H1 (cell line): ENCODE data around the gene YWHAQ. TPM values are rescaled to one million over a fixed set of nuclear protein-coding genes. Genes with fewer than 3 reads are reported as not detected.

ENCODE experiments used
- CTCF ChIA-PET: fragments of 300-600 bp; sonication (Branson Sonifier 250); formaldehyde crosslinking; loops from one replicate; lab custom pipeline; 2021; ENCODE audit not compliant: partially characterized antibody; lab: Charles Lee
- POLR2A ChIA-PET: fragments of 300-600 bp; sonication (Branson Sonifier 250); formaldehyde crosslinking; loops from one replicate; lab custom pipeline; 2021; ENCODE audit warnings: inconsistent platforms; ENCODE audit not compliant: partially characterized antibody; lab: Charles Lee
- DNase-seq, 2 experiments: peaks; one replicate each; pipeline versions ENCODE4 v3.0.0 to v3.0.0-alpha.2; 2010 to 2022; ENCODE audit warnings: low spot score in 2 of 2, low read depth in 1 of 2, mixed read lengths in 1 of 2
- FAIRE-seq: peaks from 2 replicates; lab custom pipeline; 2011; peaks lifted over from hg19 to GRCh38; lab: Jason Lieb, UNC
- H2AFZ ChIP-seq: 2 replicates; pipeline ENCODE4 v1.8.1; 2012; ENCODE audit warnings: low read length, inconsistent platforms
- H2AK5ac ChIP-seq: 2 replicates; pipeline ENCODE4 v1.6.1; 2013; ENCODE audit warnings: low read depth, low read length
- H2BK120ac ChIP-seq: replicated peaks from 2 replicates; pipeline ENCODE3; 2013; ENCODE audit warnings: low read depth, low read length, inconsistent platforms
- H2BK12ac ChIP-seq: 2 replicates; pipeline ENCODE4 v1.6.1; 2013; ENCODE audit warnings: low read depth, low read length
- H2BK15ac ChIP-seq: 2 replicates; pipeline ENCODE4 v1.6.1; 2013; ENCODE audit warnings: low read length
- H2BK20ac ChIP-seq: 2 replicates; pipeline ENCODE4 v1.6.1; 2013; ENCODE audit warnings: low read length
- H2BK5ac ChIP-seq: 2 replicates; pipeline ENCODE4 v1.6.1; 2013; ENCODE audit warnings: low read depth, low read length
- H3K14ac ChIP-seq: 2 replicates; pipeline ENCODE4 v1.6.1; 2013; ENCODE audit warnings: inconsistent platforms; ENCODE audit not compliant: insufficient read length
- H3K18ac ChIP-seq: 2 replicates; pipeline ENCODE4 v1.6.1; 2013; ENCODE audit warnings: low read length; ENCODE audit errors: extremely low read depth
- H3K23ac ChIP-seq: 2 replicates; pipeline ENCODE4 v1.6.1; 2013; ENCODE audit warnings: inconsistent platforms; ENCODE audit not compliant: insufficient read length
- H3K23me2 ChIP-seq: 2 replicates; pipeline ENCODE4 v1.6.1; 2013; ENCODE audit warnings: low read depth, low read length
- H3K27ac ChIP-seq: 2 replicates; pipeline ENCODE4 v1.6.1; 2011; ENCODE audit warnings: low read depth, low read length, inconsistent platforms
- H3K27me3 ChIP-seq, 4 experiments: replicated peaks in 1 of 4; 1 replicate in 1 of 4; 2 replicates in 3 of 4; pipeline versions ENCODE4 v1.6.1 to v1.8.1; 2011 to 2013; ENCODE audit warnings: low read length in 3 of 4, mild to moderate bottlenecking in 3 of 4, inconsistent platforms in 2 of 4, mixed read lengths in 2 of 4, moderate library complexity in 1 of 4; ENCODE audit not compliant: control insufficient read depth in 3 of 4, insufficient read depth in 3 of 4; ENCODE audit errors: extremely low read depth in 1 of 4
- H3K36me3 ChIP-seq, 4 experiments: 2 replicates each; pipeline versions ENCODE4 v1.6.1 to v1.8.1; 2011 to 2013; ENCODE audit warnings: mild to moderate bottlenecking in 4 of 4, low read length in 3 of 4, moderate library complexity in 2 of 4, control low read depth in 1 of 4, inconsistent platforms in 1 of 4; ENCODE audit not compliant: insufficient read depth in 4 of 4, control insufficient read depth in 2 of 4
- H3K4ac ChIP-seq: replicated peaks from 2 replicates; pipeline ENCODE3; 2013; ENCODE audit warnings: low read length, low read depth, mixed read lengths, inconsistent platforms; ENCODE audit not compliant: insufficient read length
- H3K4me1 ChIP-seq, 4 experiments: replicated peaks in 1 of 4; 1 replicate in 1 of 4; 2 replicates in 3 of 4; pipeline versions ENCODE4 v1.6.1 to v1.8.1; 2011 to 2013; ENCODE audit warnings: low read length in 3 of 4, inconsistent platforms in 2 of 4, mixed read lengths in 1 of 4; ENCODE audit not compliant: insufficient read depth in 4 of 4, control insufficient read depth in 3 of 4
- H3K4me2 ChIP-seq, 2 experiments: 2 replicates each; pipeline versions ENCODE4 v1.6.1 to v1.8.1; 2011 to 2013; ENCODE audit warnings: low read depth in 2 of 2, low read length in 2 of 2, control low read depth in 1 of 2, inconsistent platforms in 1 of 2, mild to moderate bottlenecking in 1 of 2; ENCODE audit not compliant: insufficient read depth in 1 of 2
- H3K4me3 ChIP-seq, 4 experiments: fragments of 200-600, 300-600 bp in 1 of 4; sonication (generic), shearing (Covaris generic), sonication (Bioruptor Twin) in 1 of 4; 2 replicates each; pipeline versions ENCODE4 v1.5.1 to v1.8.1; 2011 to 2016; ENCODE audit warnings: low read length in 4 of 4, low read depth in 3 of 4, control low read depth in 2 of 4, inconsistent platforms in 2 of 4, mild to moderate bottlenecking in 2 of 4, mixed read lengths in 1 of 4, moderate library complexity in 1 of 4; ENCODE audit not compliant: insufficient read depth in 2 of 4; ENCODE audit errors: extremely low read depth in 1 of 4
- H3K56ac ChIP-seq: replicated peaks from 2 replicates; pipeline ENCODE3; 2013; ENCODE audit warnings: low read depth, mild to moderate bottlenecking, mixed read lengths, low read length, inconsistent platforms; ENCODE audit not compliant: insufficient read length
- H3K79me1 ChIP-seq: 2 replicates; pipeline ENCODE4 v1.6.1; 2013; ENCODE audit warnings: low read depth, low read length, control low read depth
- H3K79me2 ChIP-seq, 2 experiments: 2 replicates each; pipeline versions ENCODE4 v1.6.1 to v1.8.1; 2012 to 2013; ENCODE audit warnings: low read length in 2 of 2, mild to moderate bottlenecking in 2 of 2, inconsistent platforms in 1 of 2; ENCODE audit not compliant: insufficient read depth in 2 of 2, control insufficient read depth in 1 of 2
- H3K9ac ChIP-seq, 4 experiments: replicated peaks in 1 of 4; 1 replicate in 1 of 4; 2 replicates in 3 of 4; pipeline versions ENCODE4 v1.6.1 to v1.8.1; 2011 to 2013; ENCODE audit warnings: low read depth in 3 of 4, low read length in 3 of 4, control low read depth in 2 of 4, mild to moderate bottlenecking in 2 of 4, moderate library complexity in 2 of 4, inconsistent platforms in 1 of 4; ENCODE audit errors: extremely low read depth in 1 of 4
- H3K9me3 ChIP-seq, 2 experiments: 2 replicates each; pipeline versions ENCODE4 v1.6.1 to v1.8.1; 2012 to 2013; ENCODE audit warnings: mild to moderate bottlenecking in 2 of 2, moderate library complexity in 2 of 2, control low read depth in 1 of 2, inconsistent platforms in 1 of 2, low read depth in 1 of 2, low read length in 1 of 2, mixed read lengths in 1 of 2; ENCODE audit not compliant: insufficient read depth in 2 of 2
- H4K20me1 ChIP-seq, 2 experiments: replicated peaks in 1 of 2; 2 replicates each; pipeline versions ENCODE3 to v1.8.1; 2011 to 2013; ENCODE audit warnings: inconsistent platforms in 2 of 2, low read length in 2 of 2, mild to moderate bottlenecking in 1 of 2; ENCODE audit not compliant: insufficient read depth in 2 of 2, control insufficient read depth in 1 of 2
- H4K5ac ChIP-seq: 2 replicates; pipeline ENCODE4 v1.6.1; 2013; ENCODE audit warnings: low read length, low read depth, mixed read lengths, inconsistent platforms; ENCODE audit not compliant: insufficient read length
- H4K8ac ChIP-seq: 2 replicates; pipeline ENCODE4 v1.8.0; 2013; ENCODE audit warnings: mild to moderate bottlenecking, moderate library complexity, low read length, inconsistent platforms; ENCODE audit not compliant: insufficient read depth; ENCODE audit errors: extremely low read depth
- H4K91ac ChIP-seq: replicated peaks from 2 replicates; pipeline ENCODE3; 2013; ENCODE audit warnings: low read length, mixed read lengths, inconsistent platforms; ENCODE audit not compliant: insufficient read length
- ATF2 ChIP-seq: IDR thresholded peaks from 2 replicates; pipeline ENCODE4 v1.6.1; 2012; ENCODE audit warnings: low read length, inconsistent platforms
- BCL11A ChIP-seq, 2 experiments: IDR thresholded peaks; one replicate each; pipeline ENCODE4 v1.6.1; 2011; ENCODE audit warnings: low read depth in 2 of 2, low read length in 2 of 2, mild to moderate bottlenecking in 2 of 2
- BRCA1 ChIP-seq: IDR thresholded peaks from 2 replicates; pipeline ENCODE4 v1.6.1; 2012; ENCODE audit warnings: low read depth, low read length, improper control_type of control experiment
- CBX5 ChIP-seq: fragments of 300-800, 300-1000 bp; sonication (generic); IDR thresholded peaks from 2 replicates; pipeline ENCODE4 v1.7.1; 2016; ENCODE audit warnings: antibody characterized with exemption, low read length, low read depth
- CBX8 ChIP-seq: fragments of 300-800, 300-1000 bp; sonication (generic); IDR thresholded peaks from 2 replicates; pipeline ENCODE4 v1.7.1; 2016; ENCODE audit warnings: low read depth, low read length, borderline replicate concordance
- CHD2 ChIP-seq: IDR thresholded peaks from 2 replicates; pipeline ENCODE4 v1.6.1; 2012; ENCODE audit warnings: low read length, improper control_type of control experiment
- KDM4A ChIP-seq: IDR thresholded peaks from one replicate; pipeline ENCODE4 v1.7.1; 2012; ENCODE audit warnings: low read depth, mild to moderate bottlenecking, moderate library complexity, low read length, inconsistent platforms; ENCODE audit not compliant: severe bottlenecking
- POU5F1 ChIP-seq: IDR thresholded peaks from 2 replicates; pipeline ENCODE4 v1.6.1; 2011; ENCODE audit warnings: low read depth, mild to moderate bottlenecking, low read length, moderate library complexity
- RNF2 ChIP-seq: fragments of 200-900, 300-1000 bp; sonication (generic); IDR thresholded peaks from 2 replicates; pipeline ENCODE4 v1.7.1; 2016; ENCODE audit warnings: borderline replicate concordance, low read depth, mild to moderate bottlenecking, antibody characterized with exemption, low read length; ENCODE audit not compliant: poor library complexity, severe bottlenecking; ENCODE audit errors: missing control alignments
- SIN3A ChIP-seq, 2 experiments: IDR thresholded peaks in 1 of 2; conservative IDR thresholded peaks in 1 of 2; 2 replicates each; pipeline ENCODE4 v1.6.1; 2011 to 2012; ENCODE audit warnings: low read length in 2 of 2, improper control_type of control experiment in 1 of 2, low read depth in 1 of 2, mild to moderate bottlenecking in 1 of 2
- TCF12 ChIP-seq: IDR thresholded peaks from 2 replicates; pipeline ENCODE4 v1.6.1; 2011; ENCODE audit warnings: low read depth, mild to moderate bottlenecking, low read length
- WGBS, 2 experiments: shearing (Covaris generic) in 1 of 2; methylation state at CpG; one replicate each; pipeline versions ENCODE4 v1.1.6 to v1.1.7; 2013 to 2015; ENCODE audit warnings: low lambda C conversion rate in 2 of 2, mixed read lengths in 2 of 2, inconsistent platforms in 1 of 2, low coverage in 1 of 2, missing lambda C conversion rate in 1 of 2; ENCODE audit not compliant: insufficient replicate concordance in 2 of 2, insufficient coverage in 1 of 2, insufficient read length in 1 of 2; ENCODE audit errors: extremely low coverage in 1 of 2, missing lambda C conversion rate in 1 of 2; 5-methylcytosine and 5-hydroxymethylcytosine counted together
- polyA plus RNA-seq, 7 experiments: library from polyadenylated mRNA; depleted of rRNA in 3 of 7; stranded (reverse) in 5 of 7; unstranded in 2 of 7; fragments of >200 nt in 5 of 7; fragments of 200-250 nt in 2 of 7; gene quantifications; 1 replicate in 5 of 7; 2 replicates in 1 of 7; 4 replicates in 1 of 7; pipeline versions ENCODE4 v1.2.1 to v1.2.3, GENCODE V29; 2011 to 2013; ENCODE audit warnings: missing spikeins in 2 of 7, mixed read lengths in 2 of 7
- total RNA-seq: library from RNA; stranded (reverse); fragmentation: NEBNext Ultra II Directional; extraction: Animal tissue kit (Norgen Biotek cat#: 25700); gene quantifications from 2 replicates; pipeline ENCODE4 v1.2.1, GENCODE V29; 2021

The YWHAQ gene
- total and polyA plus RNA-seq, 2 of the 8 experiments (the other 6 are each of a cell fraction or from before 2014, with no cell fraction given): 244 to 480 TPM

- Histone ChIP-seq H3K14ac (no peak overlapping the region), H3K9me3 (no peaks in the 10 kb centered on the region), H3K56ac (no peak overlapping the region), H3K4ac (no peak overlapping the region), H4K20me1 (no peaks in the 10 kb centered on the region), H2AFZ (no peak overlapping the region), H2BK120ac (no peak overlapping the region), H2BK5ac (no peak overlapping the region), H3K4me1 (no peaks in the 10 kb centered on the region), H2BK12ac (no peak overlapping the region), H3K23me2 (no peaks in the 10 kb centered on the region), H4K8ac (no peak overlapping the region), H4K5ac (no peak overlapping the region), H3K79me2 (no peaks in the 10 kb centered on the region), H3K27ac (no peak overlapping the region), H3K4me2 (no peak overlapping the region), H2BK15ac (no peak overlapping the region), H3K27me3 (no peaks in the 10 kb centered on the region), H3K79me1 (no peaks in the 10 kb centered on the region), H3K23ac (no peak overlapping the region), H3K36me3 (no peaks in the 10 kb centered on the region), H4K91ac (no peak overlapping the region), H3K4me3 (no peak overlapping the region), H2BK20ac (no peak overlapping the region), H3K18ac (no peak overlapping the region), H3K9ac (no peak overlapping the region), H2AK5ac (no peak overlapping the region)
- WGBS, 2 experiments: 89% methylated on average over 11 of the region's 11 CpGs; no CpG with 5 or more reads in 1 of the 2 experiments
- POLR2A ChIA-PET: interaction anchor here (2.7 kb wide), 1 partner anchor 9 kb away, joined by 7 read pairs; the partner anchor contains the start of gene ADAM17
- DNase-seq (no peak), FAIRE-seq (no peak)
- CTCF ChIA-PET: interaction anchor here (1.3 to 2.1 kb wide), 2 partner anchors 10 to 213 kb away, joined by 5 read pairs; partner anchors contain the start of gene ADAM17
- TF ChIP-seq SIN3A (conservative IDR thresholded peaks at IDR 0.05 in 1 of 2, IDR thresholded peaks at IDR 0.05 in 1 of 2; ENCODE audit: low read depth in 1 of 2, low read length in 2 of 2): no peak
- TF ChIP-seq CBX8: no peak
- no peak for TF ChIP-seq BCL11A (IDR thresholded peaks at IDR 0.05; ENCODE audit: low read depth in 2 of 2, low read length in 2 of 2)
- no peak for TF ChIP-seq BRCA1
- no peak for TF ChIP-seq KDM4A
- TF ChIP-seq RNF2: no peak
- TF ChIP-seq POU5F1: no peak
- no peak for TF ChIP-seq CHD2
- TF ChIP-seq ATF2: no peak
- no peak for TF ChIP-seq TCF12
- no peak for TF ChIP-seq CBX5
Measured at GRCh38 chr2:9565436-9566153, 65.2 kb downstream of the YWHAQ start.
